Esophagus (tissue), 2 donors: ENCODE data around the gene EML4. TPM values are rescaled to one million over a fixed set of nuclear protein-coding genes. Genes with fewer than 3 reads are reported as not detected.
A peak's percentile ranks its signal among the peaks of the same experiment; 100 is the strongest.
"Not testable (repeated sequence)": the region's sequence is repeated elsewhere in the genome, so short reads cannot be mapped to it uniquely, and the experiment has no call there.

Source experiments
- H3K27ac ChIP-seq, 2 donors: one replicate each; pipeline ENCODE4 v1.5.1; 2013; ENCODE audit warnings: low read depth in 2 of 2, mild to moderate bottlenecking in 2 of 2, inconsistent platforms in 1 of 2, low read length in 1 of 2, moderate library complexity in 1 of 2
- H3K27me3 ChIP-seq, 2 donors: one replicate each; pipeline ENCODE4 v1.6.1; 2013; ENCODE audit warnings: low read length in 2 of 2, control low read depth in 1 of 2, mild to moderate bottlenecking in 1 of 2; ENCODE audit not compliant: insufficient read depth in 2 of 2, control insufficient read depth in 1 of 2
- H3K36me3 ChIP-seq, 2 donors: one replicate each; pipeline ENCODE4 v1.6.1; 2013; ENCODE audit warnings: low read length in 1 of 2; ENCODE audit not compliant: control insufficient read depth in 2 of 2, insufficient read depth in 2 of 2
- H3K4me1 ChIP-seq, 2 donors: one replicate each; pipeline ENCODE4 v1.6.1; 2013; ENCODE audit warnings: low read length in 1 of 2; ENCODE audit not compliant: control insufficient read depth in 2 of 2, insufficient read depth in 2 of 2
- H3K4me3 ChIP-seq, 2 donors: one replicate each; pipeline ENCODE4 v1.5.1; 2013; ENCODE audit warnings: low read length in 2 of 2, mild to moderate bottlenecking in 2 of 2, low read depth in 1 of 2, moderate library complexity in 1 of 2
- H3K9me3 ChIP-seq, 2 donors: one replicate each; pipeline ENCODE4 v1.6.1; 2013; ENCODE audit warnings: mild to moderate bottlenecking in 2 of 2, low read depth in 1 of 2, low read length in 1 of 2, moderate library complexity in 1 of 2; ENCODE audit not compliant: control insufficient read depth in 2 of 2, insufficient read depth in 1 of 2
- WGBS, 2 donors: extraction: QIAGEN DNeasy Blood & Tissue Kit; methylation state at CpG; one replicate each; pipeline ENCODE4 v1.1.7; 2013; 5-methylcytosine and 5-hydroxymethylcytosine counted together
- polyA plus RNA-seq, 2 donors: library from polyadenylated mRNA; stranded (reverse); fragments of 200-250 nt; gene quantifications; one replicate each; pipeline ENCODE4 v1.2.3, GENCODE V29; 2013
- donor health status: healthy with polysubstance abuse.
- donor health status: Bipolar disorder and iron deficiency.

Gene EML4
- polyA plus RNA-seq: 1 to 10 TPM; 8.7 to 9.6 TPM

DNA sequence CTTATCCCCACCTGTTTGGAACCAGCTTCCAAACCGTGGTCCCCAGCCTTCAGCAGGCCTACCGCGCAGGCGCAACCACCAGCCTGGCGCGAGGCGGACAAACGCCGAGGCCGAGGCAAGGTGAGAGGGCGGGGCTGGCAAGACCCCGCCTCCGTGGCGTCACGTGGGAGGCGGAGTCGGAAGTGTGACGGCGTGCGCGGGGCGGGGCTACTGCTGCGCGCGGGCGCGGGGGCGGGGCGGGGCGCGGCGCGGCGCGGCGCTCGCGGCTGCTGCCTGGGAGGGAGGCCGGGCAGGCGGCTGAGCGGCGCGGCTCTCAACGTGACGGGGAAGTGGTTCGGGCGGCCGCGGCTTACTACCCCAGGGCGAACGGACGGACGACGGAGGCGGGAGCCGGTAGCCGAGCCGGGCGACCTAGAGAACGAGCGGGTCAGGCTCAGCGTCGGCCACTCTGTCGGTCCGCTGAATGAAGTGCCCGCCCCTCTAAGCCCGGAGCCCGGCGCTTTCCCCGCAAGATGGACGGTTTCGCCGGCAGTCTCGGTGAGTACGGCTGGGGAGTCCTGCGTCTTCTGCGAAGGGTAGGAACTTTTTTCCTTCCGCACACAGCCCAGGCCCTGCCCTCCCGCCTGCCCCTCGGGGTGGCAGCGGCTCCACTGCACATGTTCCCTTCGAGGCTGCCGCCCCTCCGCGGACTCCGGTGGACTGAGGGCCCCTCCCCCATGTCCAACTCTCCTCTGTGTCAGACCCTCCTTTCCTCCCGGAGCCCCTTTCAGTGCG lies at the start of gene EML4:
Gene EML4, plus strand, starts transcription at position 254 of the 774 bp plus-strand sequence. Its CDS starts 259 bp downstream, at position 513.
- WGBS, 2 donors: 0 to 1% methylated on average over 77 to 88 of the region's 88 CpGs
- no peaks in the 10 kb centered on the region for H3K27me3 ChIP-seq
- H3K4me3 ChIP-seq: peak within 1 kb of the TSS; percentile 88 to 96
- no peaks in the 10 kb centered on the region for H3K36me3 ChIP-seq
- no peaks in the 10 kb centered on the region for H3K9me3 ChIP-seq
- no peaks in the 10 kb centered on the region for H3K4me1 ChIP-seq
- peak within 1 kb of the TSS; percentile 65 to 90 for H3K27ac ChIP-seq

DNA sequence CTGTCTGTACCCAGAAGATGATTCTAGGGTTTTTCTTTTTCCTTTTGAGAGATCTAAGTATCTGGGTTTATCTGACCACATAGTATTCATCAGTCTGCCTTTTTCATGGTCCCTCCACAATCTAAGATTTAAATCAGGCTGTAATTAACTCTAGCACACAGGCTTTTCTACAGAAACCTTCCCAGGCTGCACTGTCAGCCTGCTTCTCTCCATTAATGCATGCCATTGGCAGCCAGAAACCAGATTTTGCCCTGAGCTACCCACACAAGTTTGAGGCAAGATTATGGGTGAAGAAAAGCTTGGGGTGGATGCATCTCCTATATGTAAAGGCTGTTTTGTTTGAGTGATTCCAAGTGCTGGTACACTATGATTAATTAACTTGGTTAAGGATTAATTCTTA lies 45.7 kb upstream of the EML4 start:
- peaks cover 6 to 13% of the 10 kb centered on the region in 2 donors for H3K4me1 ChIP-seq
- H3K36me3 ChIP-seq: no peaks in the 10 kb centered on the region
- no peak overlapping the region for H3K4me3 ChIP-seq
- H3K9me3 ChIP-seq: no peaks in the 10 kb centered on the region
- H3K27ac ChIP-seq: no peak overlapping the region
- H3K27me3 ChIP-seq: no peaks in the 10 kb centered on the region

GRCh38 chr2:42124011-42124785 lies 45.0 kb upstream of the EML4 start:
- no peak overlapping the region for H3K27ac ChIP-seq
- WGBS, 2 donors: 46 to 50% methylated on average over 6 of the region's 6 CpGs
- H3K4me3 ChIP-seq: no peak overlapping the region
- H3K27me3 ChIP-seq: no peaks in the 10 kb centered on the region
- H3K4me1 ChIP-seq: peaks cover 6 to 13% of the 10 kb centered on the region in 2 donors
- no peaks in the 10 kb centered on the region for H3K36me3 ChIP-seq
- H3K9me3 ChIP-seq: no peaks in the 10 kb centered on the region

DNA sequence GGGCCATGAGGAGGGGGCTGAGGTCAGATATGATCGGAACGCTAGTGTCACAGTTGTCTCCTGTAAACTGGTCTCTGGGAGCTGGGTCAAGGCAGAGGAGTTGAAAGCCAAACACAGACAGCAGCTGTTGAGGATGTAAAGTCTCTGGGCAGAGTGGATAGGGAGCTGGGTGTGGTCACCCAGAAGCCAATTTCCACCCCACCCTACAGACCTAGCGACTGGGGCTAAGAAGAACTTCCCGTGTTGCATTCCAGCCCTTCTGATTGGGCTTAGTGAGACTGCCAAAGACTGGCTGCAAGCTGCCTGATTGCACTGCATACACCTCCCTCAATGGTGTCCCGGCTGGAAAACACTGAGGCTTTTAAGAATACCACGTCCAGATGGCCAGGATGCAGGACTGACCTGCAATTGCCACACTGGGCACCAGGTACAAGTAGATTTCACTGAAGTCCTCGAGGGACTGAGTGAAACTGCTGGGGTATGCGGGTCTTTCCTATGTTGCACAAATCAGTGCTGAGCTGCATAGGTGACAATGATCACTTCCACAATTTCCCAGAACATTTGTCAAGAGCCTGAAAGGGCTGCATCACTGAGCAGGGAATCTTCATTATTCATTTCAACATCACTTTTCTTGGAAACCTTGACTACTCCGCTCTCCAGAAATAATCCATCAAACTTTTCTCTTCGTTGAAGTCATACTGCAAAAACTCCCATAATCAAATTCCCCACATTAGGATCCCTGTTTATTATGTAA lies 43.1 kb upstream of the EML4 start:
- no peaks in the 10 kb centered on the region for H3K36me3 ChIP-seq
- no peaks in the 10 kb centered on the region for H3K27me3 ChIP-seq
- 25 to 41% methylated on average over 10 of the region's 10 CpGs for WGBS, 2 donors
- no peaks in the 10 kb centered on the region for H3K9me3 ChIP-seq
- no peak overlapping the region for H3K4me3 ChIP-seq
- H3K4me1 ChIP-seq: peaks cover 6 to 15% of the 10 kb centered on the region in 2 donors
- peak overlapping the region; percentile 34 to 48 for H3K27ac ChIP-seq

DNA sequence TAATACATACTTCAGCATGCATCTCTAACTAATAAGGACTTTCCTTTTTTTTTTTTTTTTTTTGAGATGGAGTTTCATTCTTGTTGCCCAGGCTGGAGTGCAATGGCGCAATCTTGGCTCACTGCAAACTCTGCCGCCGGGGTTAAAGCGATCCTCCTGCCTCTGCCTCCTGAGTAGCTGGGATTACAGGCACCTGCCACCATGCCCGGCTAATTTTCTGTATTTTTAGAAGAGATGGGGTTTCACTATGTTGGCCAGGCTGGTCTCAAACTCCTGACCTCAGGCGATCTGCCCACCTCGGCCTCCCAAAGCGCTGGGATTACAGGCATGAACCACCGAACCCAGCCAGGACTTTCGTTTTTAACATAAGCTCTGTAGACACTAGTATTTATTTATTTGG lies 42.3 kb upstream of the EML4 start:
- H3K4me3 ChIP-seq, H3K27me3 ChIP-seq, H3K9me3 ChIP-seq, H3K36me3 ChIP-seq: not testable (repeated sequence)
- peaks cover 6 to 15% of the 10 kb centered on the region in 2 donors for H3K4me1 ChIP-seq
- H3K27ac ChIP-seq: peak overlapping the region; percentile 19 to 67
- WGBS, 2 donors: 43 to 57% methylated on average over 10 of the region's 10 CpGs

DNA sequence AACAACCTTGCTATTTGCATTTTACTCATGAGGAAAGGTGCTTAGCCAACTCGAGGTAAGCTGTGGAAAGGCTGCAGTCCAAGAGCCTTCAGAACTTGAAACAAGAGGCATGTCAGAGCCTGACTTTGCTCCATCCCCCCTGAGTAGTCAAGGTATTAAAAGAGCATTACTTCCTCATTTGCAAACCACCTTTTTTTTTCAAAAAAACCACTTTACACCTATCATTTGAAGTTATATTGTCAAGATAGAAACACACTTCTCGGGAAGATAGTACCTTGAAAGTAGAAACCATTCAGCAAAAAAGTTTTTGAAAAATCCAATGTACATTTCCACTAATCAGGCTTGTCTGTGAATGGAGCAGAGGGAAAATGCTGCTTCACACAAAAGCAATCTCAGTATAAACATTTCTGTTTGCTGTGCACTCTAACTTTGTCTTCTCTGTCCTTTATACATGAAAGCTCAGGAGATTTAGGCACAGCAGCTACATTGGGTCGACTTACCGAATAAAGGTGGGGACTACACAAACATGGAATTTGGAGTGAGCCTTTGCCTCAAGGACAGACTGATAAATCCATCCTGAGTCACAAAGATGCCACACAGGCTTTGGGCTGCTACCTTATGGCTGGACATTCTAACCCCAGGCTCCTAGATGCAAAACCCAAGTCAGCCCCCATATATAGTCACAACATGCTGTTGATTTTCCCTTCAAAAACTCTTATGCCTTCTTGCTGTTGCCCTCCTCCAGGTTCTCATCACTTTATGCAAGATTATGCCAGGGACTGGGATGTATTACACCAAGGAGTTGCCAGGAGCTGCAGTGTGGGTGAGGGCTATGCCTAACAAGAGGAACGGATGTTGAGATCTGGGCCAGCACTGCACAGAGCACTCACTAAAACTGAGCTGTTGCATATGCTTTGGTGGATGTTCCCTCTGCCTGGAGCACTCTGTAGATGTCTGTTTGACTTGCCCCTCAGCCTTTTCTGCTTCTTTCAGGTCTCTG lies 41.4 kb upstream of the EML4 start:
- no peaks in the 10 kb centered on the region for H3K9me3 ChIP-seq
- no peaks in the 10 kb centered on the region for H3K27me3 ChIP-seq
- no peaks in the 10 kb centered on the region for H3K36me3 ChIP-seq
- H3K4me3 ChIP-seq: no peak overlapping the region
- peak overlapping the region; percentile 56 to 72 for H3K27ac ChIP-seq
- peaks cover 6 to 20% of the 10 kb centered on the region in 2 donors for H3K4me1 ChIP-seq
- 41 to 50% methylated on average over 5 of the region's 5 CpGs for WGBS, 2 donors

- H3K4me1 ChIP-seq: peaks cover 8 to 25% of the 10 kb centered on the region in 2 donors
- H3K27ac ChIP-seq: peak overlapping the region in 1 of 2 donors; percentile 35
- H3K27me3 ChIP-seq: no peaks in the 10 kb centered on the region
- H3K36me3 ChIP-seq: no peaks in the 10 kb centered on the region
- H3K4me3 ChIP-seq: no peak overlapping the region
- WGBS, 2 donors: 33 to 34% methylated on average over 7 of the region's 7 CpGs
- H3K9me3 ChIP-seq: no peaks in the 10 kb centered on the region
Measured at GRCh38 chr2:42128721-42129486, 40.2 kb upstream of the EML4 start.

GRCh38 chr2:42129487-42129852 lies 39.7 kb upstream of the EML4 start:
- Histone ChIP-seq H3K4me3 (no peak overlapping the region), H3K27me3 (no peaks in the 10 kb centered on the region), H3K4me1 (peaks cover 8 to 25% of the 10 kb centered on the region in 2 donors), H3K36me3 (no peaks in the 10 kb centered on the region), H3K27ac (peak overlapping the region in 1 of 2 donors; percentile 34), H3K9me3 (no peaks in the 10 kb centered on the region)
- 95 to 96% methylated on average over 1 of the region's 1 CpG for WGBS, 2 donors
